HG02759 (cell line): ENCODE measurements around the gene RNF175.
"Not testable (repeated sequence)": the region's sequence is repeated elsewhere in the genome, so short reads cannot be mapped to it uniquely, and the experiment has no call there.

ENCODE experiments used
- ATAC-seq: cut with Tn5 transposase; IDR thresholded peaks from one replicate; pipeline ENCODE4 v1.9.1; 2021; ENCODE audit warnings: mild to moderate bottlenecking, moderate library complexity; ENCODE audit not compliant: unreplicated experiment

Gene RNF175

DNA sequence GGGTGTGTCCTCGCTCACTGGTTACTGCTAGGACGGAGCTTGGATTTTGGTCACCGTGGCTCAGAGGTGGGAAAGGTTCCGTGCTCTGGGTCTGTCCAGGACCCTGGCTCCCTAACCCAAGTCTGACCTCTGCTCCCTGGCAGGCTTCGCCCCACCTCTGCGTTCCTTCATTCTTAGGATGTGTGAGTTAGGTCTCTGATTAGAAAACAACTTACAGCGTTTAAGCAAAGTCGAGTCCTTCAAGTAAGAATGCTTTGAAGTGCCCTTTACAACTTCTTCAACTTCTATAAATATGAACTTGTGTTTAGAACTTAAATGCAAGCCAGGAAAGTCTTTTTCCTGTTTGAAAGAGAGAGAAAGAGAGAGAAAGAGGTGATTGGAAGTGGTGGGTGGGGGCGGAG, 74.9 kb downstream of the RNF175 start:
- no peak for ATAC-seq

DNA sequence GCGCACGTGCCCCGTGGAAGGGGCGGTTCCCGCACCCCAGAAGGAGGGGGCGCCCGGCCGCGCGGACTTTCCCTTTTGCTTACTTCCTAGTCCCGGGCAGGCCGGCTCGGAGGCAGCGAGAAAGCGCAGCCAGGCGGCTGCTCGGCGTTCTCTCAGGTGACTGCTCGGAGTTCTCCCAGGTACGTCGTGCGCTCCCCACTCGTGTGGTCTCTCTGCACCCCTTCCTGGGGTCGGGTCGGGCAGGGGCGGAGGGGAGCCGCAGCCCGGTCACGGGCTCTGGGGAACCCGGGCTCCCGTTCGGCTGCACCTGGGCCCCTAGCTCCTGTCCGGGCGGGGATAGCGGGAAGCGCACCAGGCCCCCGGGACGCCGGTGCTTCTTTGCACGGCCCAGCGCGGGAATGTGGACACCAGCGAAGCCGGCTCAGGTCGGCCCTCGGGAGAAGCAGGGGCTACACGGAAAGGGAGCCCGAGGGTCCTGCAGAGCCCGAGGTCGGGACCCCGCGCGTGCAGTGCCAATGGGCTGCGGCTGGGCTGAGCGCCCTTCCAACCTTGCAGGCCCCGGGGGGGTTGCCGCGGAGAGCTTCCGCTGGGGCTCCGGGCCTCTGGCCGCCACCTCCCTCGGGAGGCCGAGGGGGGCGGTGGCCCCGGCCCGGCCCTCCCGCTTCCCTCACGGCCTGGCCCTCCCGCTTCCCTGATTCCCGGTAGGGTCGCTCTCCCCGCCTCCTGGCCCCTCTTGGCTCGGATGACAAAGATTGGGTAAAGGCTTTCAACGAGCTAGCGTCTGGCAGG, 75.4 kb downstream of the RNF175 start, which contains the start of gene TLR2:
Gene TLR2 (plus strand): TSS at position 99 of the 789 bp plus-strand sequence. CDS start 18,628 bp downstream, outside the sequence.
- peak; percentile 94 for ATAC-seq

DNA sequence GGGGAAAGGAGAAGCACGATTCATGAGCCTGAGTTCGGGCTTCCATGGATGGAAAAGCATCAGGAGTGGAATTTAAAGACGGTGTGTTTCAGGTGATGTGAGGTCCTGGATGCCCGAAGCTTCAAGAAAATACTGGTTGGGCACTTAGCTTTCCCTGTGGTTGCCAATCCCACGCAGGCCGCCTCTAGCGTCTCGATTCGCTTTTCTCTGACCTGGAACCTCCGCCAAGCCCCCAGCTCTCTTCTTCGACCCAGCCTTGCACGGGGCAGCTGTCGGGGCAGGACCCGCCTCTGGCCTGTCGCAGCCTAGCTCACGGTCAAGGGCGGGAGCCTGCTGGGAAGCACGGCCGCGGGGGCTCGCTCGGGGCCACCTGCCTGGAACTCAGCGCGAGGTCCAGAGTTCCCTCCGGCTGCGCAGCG, 76.1 kb downstream of the RNF175 start:
- no peak for ATAC-seq

DNA sequence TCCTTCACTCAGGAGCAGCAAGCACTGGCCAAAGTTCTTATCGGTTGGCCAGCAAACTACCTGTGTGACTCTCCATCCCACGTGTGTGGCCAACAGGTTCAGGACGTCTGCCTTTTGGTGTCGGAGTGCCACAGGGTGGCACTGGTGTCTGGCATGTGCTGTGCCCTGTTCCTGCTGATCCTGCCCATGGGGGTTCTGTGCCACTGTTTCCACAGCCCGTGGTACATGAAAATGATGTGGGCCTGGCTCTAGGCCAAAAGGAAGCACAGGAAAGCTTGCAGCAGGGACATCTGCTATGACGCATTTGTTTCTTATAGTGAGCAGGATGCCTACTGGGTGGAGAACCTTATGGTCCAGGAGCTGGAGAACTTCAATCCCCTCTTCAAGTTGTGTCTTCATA, 80.3 kb downstream of the RNF175 start:
- no peak for ATAC-seq

DNA sequence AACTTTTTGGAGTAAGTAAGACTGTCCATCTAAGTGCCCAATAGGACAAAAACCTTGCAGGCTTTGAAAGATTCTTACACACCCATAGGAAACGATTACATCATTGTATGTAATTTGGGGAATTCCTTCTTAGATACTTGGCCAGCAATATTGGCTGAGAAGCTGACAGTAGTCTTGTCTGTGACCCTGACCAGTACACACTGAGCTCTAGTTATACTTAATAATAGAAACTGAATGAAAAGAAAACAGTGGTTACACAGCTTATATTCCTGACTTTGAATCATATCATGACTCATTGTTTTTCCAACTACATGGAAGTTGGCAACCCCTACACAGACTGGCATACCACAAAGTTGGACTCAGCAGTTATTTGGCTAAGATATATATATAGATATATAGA, 82.8 kb downstream of the RNF175 start:
- no peak for ATAC-seq

DNA sequence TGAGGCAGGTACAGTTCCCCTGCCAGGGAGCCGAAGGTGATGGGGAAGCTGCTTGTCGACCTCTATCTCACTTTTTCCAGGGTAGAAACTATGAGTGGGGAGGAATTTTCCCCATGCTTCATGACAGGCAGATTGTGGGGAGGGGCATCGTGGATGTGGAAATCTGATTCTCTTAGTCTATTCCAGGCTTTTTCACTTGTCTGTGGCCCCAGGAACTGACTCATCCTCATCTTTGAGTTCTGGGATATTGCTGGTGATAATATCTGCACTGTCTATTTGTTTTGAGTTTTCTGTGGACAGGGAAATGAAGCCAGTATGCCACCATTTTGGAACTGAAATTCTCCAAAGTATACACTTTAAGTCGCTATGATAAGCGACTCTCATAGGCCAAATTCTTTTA, 83.3 kb downstream of the RNF175 start:
- ATAC-seq = no peak

DNA sequence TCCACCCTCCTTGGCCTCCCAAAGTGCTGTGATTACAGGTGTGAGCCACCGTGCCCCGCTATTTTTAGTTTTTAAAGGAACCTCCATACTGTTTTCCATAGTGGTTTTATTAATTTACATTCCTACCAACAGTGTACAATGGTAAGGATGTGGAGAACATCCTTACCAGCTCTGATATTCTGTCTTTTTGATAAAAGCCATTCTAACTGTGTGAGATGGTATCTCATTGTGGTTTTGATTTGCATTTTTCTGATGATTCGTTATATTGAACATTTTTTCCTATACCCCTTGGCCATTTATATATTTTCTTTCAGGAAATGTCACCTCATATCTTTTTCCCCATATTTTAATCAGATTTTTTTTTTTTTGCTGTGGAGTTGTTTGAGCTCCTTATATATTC, 90.0 kb downstream of the RNF175 start:
- no peak for ATAC-seq

DNA sequence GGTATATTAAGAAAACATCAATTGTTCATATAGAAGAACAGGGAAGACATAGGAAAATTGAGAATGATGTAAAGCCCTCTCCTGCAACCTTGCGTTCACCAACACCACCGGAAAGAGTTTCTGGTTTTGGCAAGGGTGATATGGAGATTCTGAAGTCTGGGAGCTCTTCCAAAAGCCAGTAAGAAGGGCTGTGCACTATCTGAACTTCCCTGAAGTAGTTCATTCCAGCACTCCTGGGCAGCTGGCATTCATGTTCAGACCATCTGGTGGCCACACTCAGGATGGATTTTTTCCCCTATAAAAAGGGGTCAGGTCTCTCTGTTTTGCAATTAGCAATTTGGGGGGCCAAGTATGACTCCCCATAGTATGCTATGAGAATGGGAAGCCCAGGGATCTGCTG, 91.2 kb downstream of the RNF175 start:
- ATAC-seq = no peak

DNA sequence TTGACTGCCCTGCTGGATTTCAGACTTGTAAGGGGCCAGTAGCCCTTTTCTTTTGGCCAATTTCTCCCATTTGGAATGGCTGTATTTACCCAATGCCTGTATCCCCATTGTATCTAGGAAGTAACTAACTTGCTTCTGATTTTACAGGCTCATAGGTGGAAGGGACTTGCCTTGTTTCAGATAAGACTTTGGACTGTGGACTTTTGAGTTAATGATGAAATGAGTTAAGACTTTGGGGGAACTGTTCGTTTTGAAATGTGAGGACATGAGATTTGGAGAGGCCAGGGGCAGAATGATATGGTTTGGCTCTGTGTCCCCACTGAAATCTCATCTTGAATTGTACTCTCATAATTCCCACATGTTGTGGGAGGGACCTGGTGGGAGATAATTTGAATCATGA, 93.3 kb downstream of the RNF175 start:
- not testable (repeated sequence) for ATAC-seq

DNA sequence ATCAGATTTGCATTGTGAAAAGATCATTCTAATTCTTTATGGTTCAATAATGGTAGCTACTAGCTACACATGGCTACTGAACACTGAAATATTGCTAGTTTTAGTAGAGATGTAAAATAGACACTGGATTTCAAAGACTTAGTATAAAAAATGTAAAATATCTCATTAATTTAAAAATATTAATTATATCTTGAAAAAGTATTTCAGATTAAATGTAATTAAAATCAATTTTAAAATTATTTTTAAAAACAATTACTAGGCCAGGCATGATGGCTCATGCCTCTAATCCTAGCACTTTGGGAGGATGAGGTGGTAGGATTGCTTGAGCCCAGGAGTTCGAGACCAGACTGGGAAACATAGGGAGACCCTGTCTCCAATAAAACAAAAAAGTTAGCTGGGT, 96.2 kb downstream of the RNF175 start:
- ATAC-seq = no peak

DNA sequence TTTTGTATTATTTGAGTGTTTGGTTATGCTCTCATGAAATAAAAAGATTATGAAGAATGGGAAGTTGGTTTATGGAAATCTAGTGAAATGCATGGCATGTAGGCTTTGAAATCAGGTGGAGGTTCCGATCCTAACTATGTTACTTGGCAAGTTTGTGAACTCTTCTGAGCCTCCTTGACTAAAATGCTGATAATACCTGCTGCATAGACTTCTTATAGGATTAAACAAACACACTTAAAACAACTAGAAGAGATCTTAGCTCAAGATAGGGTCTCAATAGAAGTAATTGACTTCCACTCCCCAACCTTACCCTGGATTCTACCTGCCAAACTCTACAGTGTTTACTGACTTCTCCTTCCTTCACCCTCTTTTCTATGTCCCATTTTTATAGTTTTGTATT, 97.9 kb downstream of the RNF175 start:
- ATAC-seq = no peak

DNA sequence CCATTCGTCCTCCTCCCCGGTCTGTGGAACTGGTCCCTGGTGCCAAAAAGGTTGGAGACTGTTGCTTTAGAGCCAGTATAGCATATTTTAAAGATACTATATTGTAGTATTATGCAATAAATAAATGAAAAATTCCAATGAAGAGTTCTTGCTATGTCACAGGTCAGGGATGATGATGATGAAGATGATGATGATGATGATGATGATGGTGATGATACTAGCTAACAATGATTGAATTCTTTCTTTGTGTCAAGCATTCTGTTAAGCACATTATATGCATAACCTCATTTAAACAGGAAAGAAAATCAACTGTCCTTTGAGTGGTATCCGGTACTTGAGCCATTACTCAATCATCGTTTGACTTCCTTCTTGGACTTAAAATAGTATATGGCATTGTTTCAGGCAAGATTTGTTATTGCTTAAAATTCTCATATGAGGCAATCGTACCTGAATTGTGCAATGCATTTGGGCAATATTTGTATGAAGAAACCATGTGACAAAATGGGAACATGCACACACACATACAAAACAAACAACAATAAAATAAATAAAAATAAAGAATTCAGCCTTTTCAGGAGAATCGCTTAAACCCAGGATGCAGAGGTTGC, 98.5 kb downstream of the RNF175 start:
- ATAC-seq = no peak
